ENCODE results near the gene CEP112.

DNA sequence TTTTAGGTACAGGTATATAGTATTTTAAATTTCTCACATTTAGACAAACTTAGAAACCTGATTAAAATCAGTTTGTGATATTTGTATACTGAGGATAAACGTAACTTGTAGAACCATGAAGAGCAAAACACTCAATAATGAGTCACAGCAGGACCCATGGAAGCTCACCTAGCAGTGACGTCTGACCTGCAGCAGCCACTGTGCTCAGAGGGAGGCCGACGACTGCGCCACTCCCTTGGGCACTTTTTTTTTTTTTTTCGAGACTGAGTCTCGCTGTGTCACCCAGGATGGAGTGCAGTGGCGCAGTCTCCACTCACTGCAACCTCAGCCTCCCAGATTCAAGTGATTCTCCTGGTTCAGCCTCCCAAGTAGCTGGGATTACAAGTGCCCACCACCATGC lies 524.3 kb downstream of the CEP112 start:
- no peak for TF ChIP-seq POLR2AphosphoS5 (IDR thresholded peaks at IDR 0.05)
- TF ChIP-seq, protein P1, sequence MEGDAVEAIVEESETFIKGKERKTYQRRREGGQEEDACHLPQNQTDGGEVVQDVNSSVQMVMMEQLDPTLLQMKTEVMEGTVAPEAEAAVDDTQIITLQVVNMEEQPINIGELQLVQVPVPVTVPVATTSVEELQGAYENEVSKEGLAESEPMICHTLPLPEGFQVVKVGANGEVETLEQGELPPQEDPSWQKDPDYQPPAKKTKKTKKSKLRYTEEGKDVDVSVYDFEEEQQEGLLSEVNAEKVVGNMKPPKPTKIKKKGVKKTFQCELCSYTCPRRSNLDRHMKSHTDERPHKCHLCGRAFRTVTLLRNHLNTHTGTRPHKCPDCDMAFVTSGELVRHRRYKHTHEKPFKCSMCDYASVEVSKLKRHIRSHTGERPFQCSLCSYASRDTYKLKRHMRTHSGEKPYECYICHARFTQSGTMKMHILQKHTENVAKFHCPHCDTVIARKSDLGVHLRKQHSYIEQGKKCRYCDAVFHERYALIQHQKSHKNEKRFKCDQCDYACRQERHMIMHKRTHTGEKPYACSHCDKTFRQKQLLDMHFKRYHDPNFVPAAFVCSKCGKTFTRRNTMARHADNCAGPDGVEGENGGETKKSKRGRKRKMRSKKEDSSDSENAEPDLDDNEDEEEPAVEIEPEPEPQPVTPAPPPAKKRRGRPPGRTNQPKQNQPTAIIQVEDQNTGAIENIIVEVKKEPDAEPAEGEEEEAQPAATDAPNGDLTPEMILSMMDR (IDR thresholded peaks at IDR 0.05), result no peak
- no peak for TF ChIP-seq POLR2A (IDR thresholded peaks at IDR 0.05)
- TF ChIP-seq EP300 (IDR thresholded peaks at IDR 0.05), result no peak
